Retina (tissue), 1 donor: ENCODE results near the gene RPP38.

ENCODE experiments used
- DNase-seq: peaks from one replicate; pipeline ENCODE4 v3.0.0-alpha.2; 2016

Gene RPP38, protein sequence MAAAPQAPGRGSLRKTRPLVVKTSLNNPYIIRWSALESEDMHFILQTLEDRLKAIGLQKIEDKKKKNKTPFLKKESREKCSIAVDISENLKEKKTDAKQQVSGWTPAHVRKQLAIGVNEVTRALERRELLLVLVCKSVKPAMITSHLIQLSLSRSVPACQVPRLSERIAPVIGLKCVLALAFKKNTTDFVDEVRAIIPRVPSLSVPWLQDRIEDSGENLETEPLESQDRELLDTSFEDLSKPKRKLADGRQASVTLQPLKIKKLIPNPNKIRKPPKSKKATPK

DNA sequence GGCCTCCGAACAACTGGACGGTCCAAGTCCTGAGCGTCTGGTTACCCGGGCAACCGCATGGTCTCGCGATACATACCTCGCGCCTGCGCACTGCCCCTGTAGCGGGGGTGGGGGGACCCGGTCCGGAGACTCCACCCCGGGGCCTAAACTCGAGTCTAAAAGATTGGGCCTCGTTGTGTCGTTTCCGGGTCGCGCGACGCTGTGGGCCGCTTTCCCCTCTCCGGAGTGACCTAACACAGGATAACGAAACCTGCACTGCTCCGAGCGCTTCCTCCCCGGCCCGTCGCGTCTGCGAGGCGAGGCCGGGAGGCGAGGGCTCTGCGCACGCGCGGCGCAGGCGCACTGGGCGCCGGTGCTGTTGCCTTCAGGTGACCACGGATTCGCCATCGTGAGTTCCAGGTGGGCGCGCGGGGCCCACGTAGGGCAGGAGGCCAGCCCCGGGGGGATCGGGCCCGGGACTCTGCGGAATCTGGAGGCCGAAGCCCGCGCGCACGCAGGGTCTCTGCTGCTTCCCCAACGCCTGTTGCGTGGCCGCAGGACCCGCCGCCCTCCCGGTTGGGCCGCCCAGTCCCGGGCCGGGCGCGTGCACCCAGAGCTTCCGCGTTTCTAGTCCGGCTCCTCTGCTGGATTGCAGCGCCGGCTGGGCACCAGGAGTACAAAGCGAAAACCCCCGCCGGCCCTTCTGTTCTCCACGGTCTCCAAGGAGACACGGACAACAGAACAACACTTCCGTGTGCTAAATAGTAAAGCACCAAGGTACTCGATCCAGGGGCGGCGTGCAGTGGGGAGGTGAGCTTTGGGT, at the start of gene RPP38:
Gene RPP38 (plus strand): TSS at position 345 of the 802 bp plus-strand sequence. CDS start 5,960 bp downstream, outside the sequence.
- peak; percentile 100 for DNase-seq

DNA sequence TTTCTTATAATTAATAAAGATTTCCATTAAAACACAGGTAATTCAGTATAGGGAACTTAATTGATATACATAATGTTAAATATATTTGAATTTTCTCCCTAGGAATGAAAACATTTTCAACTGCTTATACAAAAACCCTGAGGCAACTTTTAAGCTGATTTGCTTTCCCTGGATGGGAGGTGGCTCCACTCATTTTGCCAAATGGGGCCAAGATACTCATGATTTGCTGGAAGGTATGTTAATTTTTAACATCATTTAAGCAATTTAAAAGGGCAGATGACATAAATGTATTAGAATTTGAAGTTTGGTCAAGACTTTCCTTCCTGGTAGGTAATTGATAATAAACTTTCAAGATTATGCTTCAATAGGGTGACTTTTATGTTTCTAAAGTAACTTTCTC, 47.6 kb upstream of the RPP38 start:
- DNase-seq = no peak

DNA sequence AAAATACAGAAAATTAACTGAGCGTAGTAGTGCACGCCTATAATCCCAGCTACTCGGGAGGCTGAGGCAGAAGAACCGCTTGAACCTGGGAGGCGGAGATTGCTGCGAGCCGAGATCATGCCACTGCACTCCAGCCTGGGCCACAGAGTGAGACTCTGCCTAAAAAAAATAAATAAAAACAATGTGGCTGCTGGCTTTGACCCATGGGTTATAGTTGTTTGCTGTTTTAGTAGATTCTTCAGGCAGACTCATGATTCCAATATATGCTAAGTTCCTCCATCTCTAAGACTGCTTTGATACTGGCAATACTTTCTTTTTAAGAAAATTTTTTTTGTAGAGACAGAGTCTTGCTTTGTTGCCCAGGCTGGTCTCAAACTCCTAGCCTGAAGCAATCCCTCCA, 45.0 kb upstream of the RPP38 start:
- no peak for DNase-seq

DNA sequence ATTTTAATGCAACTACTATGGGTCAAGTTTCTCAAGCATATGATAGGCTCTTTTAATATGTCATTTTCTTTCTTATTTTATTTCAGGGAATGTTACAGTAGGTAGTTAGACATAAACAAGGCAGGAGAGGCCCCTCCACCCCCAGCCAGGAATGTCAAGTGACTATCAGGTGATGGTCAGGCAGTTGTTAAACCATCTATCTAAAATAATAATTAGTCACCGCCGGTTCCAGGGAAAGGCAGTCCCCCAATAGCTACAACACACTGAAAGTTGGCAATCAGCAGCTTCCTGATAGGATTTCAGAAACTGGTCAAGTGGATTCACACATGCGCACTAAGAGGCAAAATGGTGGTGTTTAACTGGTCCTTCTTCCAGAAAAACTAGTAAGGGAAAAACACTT, 44.1 kb upstream of the RPP38 start:
- no peak for DNase-seq

DNA sequence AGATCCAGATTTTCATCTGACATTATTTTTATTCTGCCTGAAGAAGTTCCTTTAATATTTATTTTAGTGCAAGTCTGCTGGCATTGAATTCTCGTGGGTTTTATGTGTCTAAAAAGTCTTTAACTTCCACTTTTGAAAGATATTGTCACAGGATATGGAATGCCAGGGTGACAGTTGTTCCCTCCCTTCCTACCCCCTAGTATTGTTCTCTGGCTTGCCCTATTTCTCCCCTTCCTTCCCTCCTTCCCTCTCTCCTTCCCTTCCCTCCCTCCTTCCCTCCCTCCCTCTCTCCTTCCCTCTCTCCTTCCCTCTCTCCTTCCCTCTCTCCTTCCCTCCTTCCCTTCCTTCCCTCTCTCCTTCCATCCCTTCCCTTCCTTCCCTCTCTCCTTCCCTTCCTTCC, 38.5 kb upstream of the RPP38 start:
- no peak for DNase-seq

DNA sequence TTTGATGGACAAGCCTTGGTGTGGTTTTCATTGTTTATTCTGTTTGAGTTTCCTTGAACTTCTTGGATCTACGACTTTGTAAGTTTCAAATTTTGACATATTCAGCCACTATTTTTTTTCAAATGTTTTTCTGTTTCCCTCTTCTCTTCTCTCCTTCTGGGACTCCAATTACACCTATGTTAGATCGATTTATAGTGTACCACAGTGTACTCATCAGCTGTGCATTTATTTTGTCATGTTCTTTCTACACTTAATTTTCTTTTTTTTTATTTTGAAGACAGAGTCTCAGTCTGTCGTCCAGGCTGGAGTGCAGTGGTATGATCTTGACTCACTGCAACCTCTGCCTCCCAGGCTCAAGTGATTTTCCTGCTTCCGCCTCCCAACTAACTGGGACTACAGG, 37.2 kb upstream of the RPP38 start:
- DNase-seq = no peak

DNA sequence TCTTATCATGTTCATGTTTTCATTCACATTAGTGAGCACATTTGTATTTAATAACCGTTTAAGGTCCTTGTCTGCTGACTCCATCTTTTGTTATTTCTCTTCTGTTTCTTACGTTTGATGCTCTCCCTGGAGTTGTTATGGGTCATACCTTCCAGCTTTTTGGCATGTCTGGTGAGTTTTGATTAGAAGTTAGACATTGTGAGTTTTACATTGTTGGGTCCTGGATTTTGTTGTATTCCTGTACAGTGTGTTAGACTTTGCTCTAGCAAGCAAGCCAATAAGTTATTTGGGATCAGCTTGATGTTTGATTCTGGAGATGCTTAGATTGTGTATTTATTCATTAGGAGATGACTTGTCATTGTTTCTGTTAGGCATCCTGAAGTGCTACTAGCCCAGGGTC, 36.5 kb upstream of the RPP38 start:
- no peak for DNase-seq

DNA sequence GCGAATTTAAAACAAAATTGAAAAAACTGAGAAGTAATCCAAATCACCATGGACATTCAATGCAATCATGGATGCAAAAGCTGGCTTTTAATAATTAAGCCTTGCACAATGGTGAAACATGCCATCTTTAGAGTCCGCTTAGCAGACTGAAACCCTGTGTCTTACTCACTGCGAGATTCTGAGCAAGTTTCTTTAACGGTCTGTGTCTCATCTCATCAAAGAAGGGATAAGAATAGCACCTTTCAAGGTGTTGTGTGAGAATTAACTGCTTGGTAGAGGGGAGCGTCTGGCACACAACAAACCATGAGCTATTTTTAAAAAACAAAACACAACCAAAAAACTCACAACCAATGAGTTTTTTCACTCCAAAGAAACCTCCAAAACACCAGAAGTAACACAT, 30.0 kb upstream of the RPP38 start:
- DNase-seq = no peak

DNA sequence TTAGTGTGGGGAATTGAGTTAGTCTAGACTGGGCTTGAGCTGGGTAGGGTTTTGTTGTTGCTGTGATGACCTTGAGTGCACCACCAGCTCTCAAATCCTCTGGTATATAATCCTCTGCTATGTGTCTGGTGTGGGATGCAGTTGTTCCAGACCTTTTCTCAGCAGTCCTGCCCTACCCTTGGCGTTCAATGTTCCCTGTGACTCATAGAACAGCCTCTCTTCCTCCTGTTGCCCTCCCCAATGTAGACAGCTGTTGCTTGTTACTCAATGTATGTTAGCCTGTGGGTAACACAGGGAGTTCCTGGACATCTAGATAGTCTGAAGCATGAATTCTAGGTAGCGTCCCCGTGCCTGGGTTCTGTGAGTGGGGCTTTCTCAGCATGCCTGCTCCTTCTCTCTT, 28.4 kb upstream of the RPP38 start:
- DNase-seq = no peak

DNA sequence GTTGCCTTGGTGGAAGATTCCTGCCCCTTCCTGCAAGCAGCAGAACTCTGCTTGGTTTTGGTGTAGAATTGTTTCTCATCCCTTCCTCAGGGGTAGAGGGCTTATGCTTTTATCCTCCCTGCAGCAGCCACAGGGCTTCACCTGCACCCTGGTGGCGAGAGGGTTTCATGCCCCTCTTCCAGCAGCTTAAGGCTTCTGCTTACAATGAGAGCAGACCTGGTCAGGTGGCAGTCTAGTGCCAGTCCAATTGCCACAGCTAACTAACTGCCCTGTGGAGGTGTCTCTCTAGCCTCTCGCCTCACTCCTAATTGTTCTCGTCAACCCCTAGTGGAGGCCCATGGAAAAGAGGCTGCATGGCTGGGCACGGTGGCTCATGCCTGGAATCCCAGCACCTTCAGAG, 27.9 kb upstream of the RPP38 start:
- no peak for DNase-seq

DNA sequence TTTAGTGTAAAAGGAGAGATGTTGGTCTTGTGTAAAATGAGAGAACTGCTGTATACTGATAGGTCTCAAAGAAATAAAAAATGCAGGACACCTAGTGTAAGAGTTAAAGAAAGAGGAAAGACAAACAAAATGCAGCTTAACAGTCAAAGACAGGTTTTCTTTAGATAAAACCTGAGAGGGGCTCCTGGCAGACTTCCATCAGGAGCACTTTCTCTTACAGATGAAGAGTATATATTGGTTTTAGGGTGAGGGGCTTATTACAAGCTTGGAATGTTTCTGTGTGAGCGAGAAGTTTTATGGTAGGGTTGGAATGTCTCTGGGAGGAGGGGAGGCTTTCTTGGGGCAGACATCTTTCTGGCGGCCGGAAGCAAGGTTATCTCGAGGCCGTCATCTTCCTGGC, 24.8 kb upstream of the RPP38 start:
- DNase-seq = no peak

DNA sequence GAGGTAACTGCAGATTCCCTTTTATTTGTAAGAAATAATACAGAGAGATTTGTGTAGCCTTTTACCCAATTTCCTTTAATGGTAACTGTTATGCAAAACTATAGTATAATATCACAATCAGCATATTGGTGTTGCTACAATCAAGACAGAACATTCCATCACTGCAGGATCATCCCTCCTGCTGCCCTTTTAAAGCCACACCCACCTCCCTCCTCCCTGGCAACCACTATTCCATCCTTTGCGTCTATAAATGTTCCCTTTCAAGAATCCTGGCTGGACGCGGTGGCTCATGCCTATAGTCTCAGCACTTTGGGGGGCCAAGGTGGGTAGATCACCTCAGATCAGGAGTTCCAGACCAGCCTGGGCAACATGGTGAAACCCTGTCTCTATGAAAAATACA, 21.7 kb upstream of the RPP38 start:
- DNase-seq = no peak

DNA sequence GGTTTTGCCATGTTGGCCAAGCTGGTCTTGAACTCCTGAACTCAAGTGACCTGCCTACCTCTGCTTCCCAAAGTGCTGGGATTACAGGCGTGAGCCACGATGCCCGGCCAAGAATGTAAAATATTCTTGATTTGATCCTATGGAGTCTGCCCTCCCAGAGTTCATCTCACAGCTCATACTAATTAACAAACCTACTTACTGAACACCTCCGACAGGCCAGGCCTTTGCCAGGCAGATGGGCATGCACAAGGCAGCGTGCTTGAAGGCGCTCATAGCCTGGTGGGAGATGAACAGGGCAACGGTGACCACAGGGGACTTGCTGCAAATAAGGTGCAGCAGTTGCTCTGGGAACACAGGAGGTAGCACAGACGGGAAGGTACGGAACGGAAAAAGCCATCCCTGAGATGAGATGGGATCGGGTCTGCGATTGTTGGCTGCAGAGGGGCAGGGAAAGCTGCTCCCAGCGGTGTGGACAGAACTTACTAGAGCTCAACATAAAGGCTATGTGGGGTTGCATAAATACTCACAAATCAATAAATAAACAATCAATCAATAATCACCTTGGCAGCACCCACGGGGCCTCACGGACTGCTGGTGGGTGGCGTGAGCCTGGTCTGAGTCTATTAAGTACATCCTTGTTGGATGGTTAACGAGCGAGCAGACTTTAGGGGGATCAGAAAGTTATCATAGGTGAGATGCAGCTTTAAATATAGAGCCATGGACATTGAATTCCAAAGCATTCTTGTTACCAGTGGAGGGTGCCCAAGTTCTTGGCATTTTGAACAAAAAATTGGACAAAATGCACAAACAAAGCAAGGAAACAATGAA, 13.3 kb upstream of the RPP38 start:
- no peak for DNase-seq

DNA sequence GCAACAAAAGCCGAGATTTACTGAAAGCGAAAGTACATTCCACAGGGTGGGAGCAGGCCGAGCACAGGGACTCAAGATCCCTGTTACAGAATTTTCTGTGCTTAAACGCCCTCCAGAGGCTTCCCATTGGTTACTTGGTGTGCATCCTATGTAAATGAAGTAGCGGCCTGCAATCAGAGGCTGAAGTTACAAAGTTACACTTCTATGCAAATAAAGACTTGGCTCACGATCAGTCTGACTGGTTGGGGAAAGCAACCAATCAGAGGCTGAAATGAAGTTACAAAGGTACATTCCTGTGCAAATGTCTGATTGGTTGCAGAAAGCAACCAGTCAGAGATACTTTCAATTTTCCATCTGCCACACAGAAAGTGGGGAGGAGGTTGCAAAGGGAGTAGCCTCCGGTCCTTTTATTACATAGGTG, 12.6 kb upstream of the RPP38 start:
- DNase-seq = no peak

DNA sequence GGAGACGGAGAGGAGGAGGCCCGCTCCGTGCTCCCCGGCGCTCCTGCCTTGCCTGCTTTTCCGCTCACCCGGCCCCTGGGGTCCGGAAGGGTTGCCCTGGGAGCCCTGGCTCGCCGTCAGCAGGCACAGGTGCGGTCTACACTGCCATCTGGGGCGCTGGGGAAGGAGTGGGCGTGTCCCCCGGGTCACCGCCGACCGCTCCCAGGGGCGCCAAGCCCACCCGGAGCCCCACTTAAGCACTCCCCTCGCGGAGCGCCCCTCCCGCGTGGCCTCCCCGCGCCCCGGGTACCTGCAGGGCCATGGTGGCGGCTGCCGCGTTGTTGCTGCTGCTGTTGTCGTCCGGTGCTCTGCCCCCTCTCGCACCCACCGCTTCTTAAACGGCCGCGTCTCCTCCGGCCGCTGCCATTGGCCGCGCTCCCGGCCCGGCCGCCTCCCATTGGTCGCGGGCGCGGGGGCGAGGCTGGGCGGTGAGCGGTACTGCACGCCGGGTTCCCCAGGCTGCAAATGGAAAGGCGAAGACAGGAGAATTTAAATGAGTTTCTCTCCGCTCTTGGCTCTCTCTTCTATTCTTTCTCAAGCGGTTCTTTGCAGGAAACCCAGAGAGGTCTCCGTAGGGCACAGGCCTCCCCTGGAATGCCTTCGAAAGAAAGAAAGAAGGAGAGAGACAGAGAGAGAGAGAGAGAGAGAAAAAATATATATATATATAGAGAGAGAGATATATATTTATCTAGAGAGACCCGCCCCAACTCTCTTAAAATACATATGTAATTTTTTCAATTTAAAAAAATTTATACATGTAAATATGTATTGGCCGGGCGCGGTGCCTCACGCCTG, 8.5 kb upstream of the RPP38 start, which contains the start of gene ACBD7:
Gene ACBD7 (minus strand): TSS at position 349 of the 834 bp plus-strand sequence. CDS start 48 bp downstream, at position 301.
- DNase-seq = peak; percentile 93

DNA sequence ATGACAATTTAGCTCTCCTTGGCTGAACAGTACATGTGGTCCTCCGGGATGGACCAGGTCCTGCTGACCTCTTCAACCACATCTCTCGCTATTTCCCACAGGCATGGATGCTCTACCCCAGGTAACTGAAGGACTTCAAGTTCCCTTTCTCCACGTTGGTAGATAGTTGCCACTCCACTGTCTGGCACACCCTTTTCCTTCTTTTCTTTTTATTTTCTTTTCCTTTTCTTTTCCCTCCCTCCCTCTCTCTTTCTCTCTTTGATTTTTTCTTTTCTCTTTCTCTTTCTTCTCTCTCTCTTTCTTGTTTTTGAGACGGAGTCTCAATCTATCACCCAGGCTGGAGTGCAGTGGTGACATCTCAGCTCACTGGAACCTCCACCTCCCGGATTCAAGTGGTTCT, 5.7 kb upstream of the RPP38 start:
- no peak for DNase-seq

DNA sequence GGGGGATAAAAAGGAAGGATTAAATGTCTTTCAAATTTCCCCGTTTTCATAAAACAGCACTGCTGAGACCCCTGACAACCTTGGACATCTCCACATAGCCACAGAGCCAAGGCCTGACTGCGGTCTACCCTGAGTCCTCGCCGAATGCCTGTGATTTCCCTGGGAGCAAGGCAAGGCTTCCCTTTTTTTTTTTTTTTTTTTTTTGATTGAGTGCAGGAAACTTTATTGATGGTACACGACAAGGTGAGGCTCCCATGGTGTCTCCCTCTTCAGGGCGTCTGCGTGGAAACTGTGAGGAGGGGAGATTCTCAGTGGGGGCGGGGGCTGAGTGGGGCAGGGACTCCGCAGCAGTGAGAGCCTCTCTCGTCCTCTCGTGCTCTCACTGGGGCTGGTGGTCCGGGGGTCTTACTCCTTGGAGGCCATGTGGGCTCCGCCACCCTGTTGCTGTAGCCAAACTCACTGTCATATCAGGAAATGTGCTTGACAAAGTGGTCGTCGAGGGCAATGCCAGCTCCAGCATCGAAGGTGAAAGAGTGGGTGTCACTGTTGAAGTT, 4.2 kb upstream of the RPP38 start:
- DNase-seq = no peak

DNA sequence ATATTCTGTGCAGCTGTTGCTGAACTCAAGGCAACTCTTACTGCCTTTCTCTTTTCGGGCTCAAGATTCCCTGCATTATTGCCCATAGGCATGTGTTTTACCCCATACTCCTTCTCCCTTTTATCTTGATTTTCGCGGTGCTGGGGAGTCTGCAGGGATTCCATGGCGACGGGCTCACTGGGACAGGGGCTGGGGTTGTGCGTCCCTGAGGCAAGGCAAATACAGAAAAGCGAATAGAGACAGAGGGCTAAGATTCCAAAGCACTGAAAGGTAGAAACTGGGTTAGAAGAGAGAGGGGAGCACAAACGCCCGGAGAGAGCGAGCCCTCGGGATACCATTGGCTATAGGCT, 519 bp upstream of the RPP38 start:
- DNase-seq = no peak

DNA sequence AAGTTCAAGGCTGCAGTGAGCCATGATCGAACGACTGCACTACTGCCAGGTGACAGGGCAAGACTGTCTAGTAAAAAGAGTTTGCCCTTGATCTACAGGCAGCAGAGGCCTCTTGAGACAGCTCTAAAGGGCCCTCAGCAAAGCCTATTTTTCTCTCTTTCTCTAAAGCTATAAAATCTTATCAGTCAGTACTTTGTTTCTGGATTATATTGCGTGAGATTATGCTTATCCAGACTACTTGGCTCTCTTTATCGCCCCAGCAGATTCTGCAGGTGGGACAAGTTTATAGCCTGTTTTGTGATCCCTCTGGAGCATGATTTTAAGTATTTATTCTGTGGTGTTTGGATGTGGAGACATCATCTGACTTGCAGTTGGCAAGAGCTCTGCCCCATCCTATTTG, 2.7 kb downstream of the RPP38 start:
- no peak for DNase-seq

DNA sequence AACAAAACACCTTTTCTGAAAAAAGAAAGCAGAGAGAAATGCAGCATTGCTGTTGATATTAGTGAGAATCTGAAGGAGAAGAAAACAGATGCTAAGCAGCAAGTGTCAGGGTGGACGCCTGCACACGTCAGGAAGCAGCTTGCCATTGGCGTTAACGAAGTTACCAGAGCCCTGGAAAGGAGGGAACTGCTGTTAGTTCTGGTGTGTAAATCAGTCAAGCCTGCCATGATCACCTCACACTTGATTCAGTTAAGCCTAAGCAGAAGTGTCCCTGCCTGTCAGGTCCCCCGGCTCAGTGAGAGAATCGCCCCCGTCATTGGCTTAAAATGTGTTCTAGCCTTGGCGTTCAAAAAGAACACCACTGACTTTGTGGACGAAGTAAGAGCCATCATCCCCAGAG, 6.4 kb downstream of the RPP38 start:
- DNase-seq = no peak

DNA sequence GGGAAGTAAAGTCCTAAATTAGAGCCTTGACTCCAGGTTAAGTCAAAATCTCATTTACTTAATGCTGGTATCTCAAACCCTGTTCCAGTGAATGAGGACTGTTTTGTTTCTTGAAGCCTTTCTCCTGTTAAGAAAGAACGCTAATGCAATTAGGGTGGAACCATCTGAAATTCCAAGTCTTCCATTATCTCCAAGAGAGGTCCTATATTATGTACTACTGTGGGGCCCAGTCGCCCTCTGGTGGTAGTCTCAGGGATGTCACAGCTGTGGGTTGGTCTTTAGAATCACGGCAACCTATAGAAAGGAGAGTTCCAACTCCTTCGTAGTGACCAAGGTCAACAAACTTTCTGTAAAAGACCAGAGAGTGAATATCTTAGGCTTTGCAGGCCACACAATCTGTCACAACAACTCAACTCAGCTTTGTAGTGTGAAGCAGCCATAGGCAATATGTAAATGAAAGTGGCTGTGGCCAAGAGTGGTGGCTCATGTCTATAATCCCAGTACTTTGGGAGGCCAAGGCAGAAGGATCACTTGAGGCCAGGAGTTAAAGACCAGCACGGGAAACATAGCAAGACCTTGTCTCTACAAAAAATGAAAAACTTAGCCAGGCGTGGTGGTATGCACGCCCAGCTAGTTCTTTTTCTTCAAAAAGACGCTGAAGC, 9.3 kb downstream of the RPP38 start:
- peak; percentile 68 for DNase-seq

DNA sequence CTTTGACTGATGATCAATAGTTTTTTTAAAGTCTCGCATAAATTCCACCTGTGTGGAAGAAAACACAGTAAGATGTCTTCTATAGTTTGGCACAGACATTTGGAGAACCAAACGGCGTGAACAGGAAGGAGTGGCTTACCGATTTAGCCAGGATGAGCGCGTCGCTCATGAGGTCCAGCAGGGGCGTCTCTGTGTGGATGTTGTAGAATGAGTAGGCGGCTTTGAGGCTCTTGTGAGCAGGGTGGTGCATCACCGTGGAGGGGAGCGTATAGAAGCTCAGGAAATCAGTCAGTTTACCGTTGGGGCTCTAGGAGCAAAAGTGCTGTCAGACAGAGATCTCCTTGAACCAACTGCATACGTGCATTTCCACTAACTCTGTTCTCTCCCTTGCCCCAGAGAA, 15.5 kb downstream of the RPP38 start:
- DNase-seq = no peak
